Lower leg skin (tissue), 4 donors: ENCODE measurements around the gene CACNA1H. TPM values are rescaled to one million over a fixed set of nuclear protein-coding genes. Genes with fewer than 3 reads are reported as not detected.

ENCODE experiments used
- DNase-seq, 2 donors: peaks; one replicate each; pipeline ENCODE4 v3.0.0-alpha.2; 2019; ENCODE audit warnings: low spot score in 2 of 2
- H3K4me3 ChIP-seq: fragments of 200-600 bp; sonication (generic); 2 replicates; pipeline ENCODE4 v1.5.1; 2017; ENCODE audit warnings: mild to moderate bottlenecking, low read depth; ENCODE audit not compliant: poor library complexity, severe bottlenecking
- POLR2A ChIP-seq, 2 donors: fragments of 450-650 bp; IDR thresholded peaks; one replicate each; pipeline ENCODE4 v1.6.1; 2016 to 2017; ENCODE audit warnings: antibody characterized with exemption in 2 of 2, mild to moderate bottlenecking in 1 of 2, moderate library complexity in 1 of 2
- WGBS, 2 donors: methylation state at CpG; one replicate each; pipeline ENCODE4 v1.1.5; 2018; 5-methylcytosine and 5-hydroxymethylcytosine counted together
- intact Hi-C: fragments of 100-400 bp; cut with DNase I; formaldehyde crosslinking; loops from one replicate; pipeline ENCODE4 v1.15.0; 2023; ENCODE audit warnings: low total_unique reads
- total RNA-seq, 4 donors: library from RNA; depleted of rRNA; stranded (reverse); fragments of >200 nt; gene quantifications; one replicate each; pipeline ENCODE4 v1.1.0, GENCODE V29; 2016
- TF ChIP-seq, protein P1 (sequence below), 3 donors: fragments of 450-650 bp; IDR thresholded peaks; one replicate each; pipeline ENCODE4 v1.5.1; 2016; ENCODE audit warnings: antibody characterized with exemption in 3 of 3, mild to moderate bottlenecking in 3 of 3, moderate library complexity in 2 of 3

Gene CACNA1H
- total RNA-seq, 4 donors from 2014 or later, result 29.3 to 151 (median 72.1) TPM

DNA sequence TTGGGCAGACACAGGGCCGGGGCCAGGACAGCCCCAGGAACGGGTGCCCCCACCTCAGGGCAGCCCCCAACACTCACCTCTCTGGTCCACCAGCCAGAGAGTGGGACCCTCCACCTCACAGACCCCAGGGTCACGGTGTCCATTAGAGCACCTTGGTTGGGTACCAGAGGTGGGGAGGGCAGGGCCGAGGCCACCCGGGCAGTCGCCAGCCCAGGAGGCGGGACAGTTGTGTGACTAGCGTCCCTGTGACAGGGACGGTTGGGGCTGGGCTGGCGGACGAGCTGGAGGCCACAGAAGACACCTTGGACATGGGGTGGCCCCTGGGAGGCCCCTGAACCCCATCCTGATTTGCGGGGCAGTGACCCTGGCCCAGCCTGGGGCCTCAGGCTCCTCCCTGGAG, 45.2 kb upstream of the CACNA1H start:
- 52 to 67% methylated on average over 9 to 11 of the region's 12 CpGs for WGBS, 2 donors
- intact Hi-C loops, result no loop called here
- no peak for DNase-seq
- H3K4me3 ChIP-seq, result no peak overlapping the region
- TF ChIP-seq POLR2A (IDR thresholded peaks at IDR 0.05), result no peak
- TF ChIP-seq, protein P1, sequence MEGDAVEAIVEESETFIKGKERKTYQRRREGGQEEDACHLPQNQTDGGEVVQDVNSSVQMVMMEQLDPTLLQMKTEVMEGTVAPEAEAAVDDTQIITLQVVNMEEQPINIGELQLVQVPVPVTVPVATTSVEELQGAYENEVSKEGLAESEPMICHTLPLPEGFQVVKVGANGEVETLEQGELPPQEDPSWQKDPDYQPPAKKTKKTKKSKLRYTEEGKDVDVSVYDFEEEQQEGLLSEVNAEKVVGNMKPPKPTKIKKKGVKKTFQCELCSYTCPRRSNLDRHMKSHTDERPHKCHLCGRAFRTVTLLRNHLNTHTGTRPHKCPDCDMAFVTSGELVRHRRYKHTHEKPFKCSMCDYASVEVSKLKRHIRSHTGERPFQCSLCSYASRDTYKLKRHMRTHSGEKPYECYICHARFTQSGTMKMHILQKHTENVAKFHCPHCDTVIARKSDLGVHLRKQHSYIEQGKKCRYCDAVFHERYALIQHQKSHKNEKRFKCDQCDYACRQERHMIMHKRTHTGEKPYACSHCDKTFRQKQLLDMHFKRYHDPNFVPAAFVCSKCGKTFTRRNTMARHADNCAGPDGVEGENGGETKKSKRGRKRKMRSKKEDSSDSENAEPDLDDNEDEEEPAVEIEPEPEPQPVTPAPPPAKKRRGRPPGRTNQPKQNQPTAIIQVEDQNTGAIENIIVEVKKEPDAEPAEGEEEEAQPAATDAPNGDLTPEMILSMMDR (IDR thresholded peaks at IDR 0.05), result no peak

DNA sequence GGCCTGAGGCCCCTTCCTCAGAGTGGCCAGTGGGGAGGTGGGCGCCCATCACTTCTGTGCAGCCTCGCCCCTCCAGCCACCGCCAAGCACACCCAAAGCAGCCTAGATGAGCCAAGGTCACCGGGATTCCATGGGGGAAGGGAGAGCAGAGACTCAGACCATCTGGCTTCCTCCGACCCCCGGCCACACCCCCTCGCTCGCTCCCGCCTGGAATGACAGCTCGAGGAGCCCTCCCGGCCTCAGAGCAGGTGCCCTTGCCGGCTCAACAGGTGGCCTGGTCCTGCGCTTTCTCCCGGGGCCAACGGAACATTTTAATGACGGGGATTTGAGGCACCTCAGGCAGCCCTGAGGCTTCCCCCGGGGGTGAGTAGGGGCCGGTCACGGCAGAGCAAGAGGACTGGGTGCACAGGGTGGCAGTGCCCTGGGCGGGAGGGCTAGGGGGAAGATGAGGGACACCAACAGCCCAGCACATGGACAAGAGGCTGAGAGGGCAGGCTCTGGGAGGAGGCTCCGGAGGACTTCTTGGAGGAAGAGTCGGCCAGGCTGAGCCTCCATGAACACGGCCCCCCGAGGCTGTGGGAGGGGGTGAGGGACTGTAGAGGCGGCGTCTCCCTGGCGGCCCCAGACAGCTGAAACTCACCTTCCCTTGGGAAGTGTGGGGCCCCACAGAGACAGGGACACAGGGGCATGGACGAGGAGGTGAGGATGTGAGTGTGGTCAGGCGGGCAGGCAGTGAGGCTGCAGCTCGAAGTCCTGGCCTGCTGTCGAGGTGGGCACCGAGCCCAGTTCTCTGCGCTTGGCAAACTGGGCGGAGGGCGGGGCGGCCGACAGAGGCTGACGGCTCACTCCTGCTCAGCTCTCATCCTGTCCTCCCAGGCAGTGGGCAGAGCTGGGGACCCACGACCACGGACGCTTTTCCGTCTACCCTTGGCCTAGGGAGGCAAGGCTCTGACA, 44.3 kb upstream of the CACNA1H start:
- DNase-seq, result no peak
- intact Hi-C loops, result no loop called here
- TF ChIP-seq POLR2A (IDR thresholded peaks at IDR 0.05), result no peak
- TF ChIP-seq, protein P1 (IDR thresholded peaks at IDR 0.05), result no peak
- H3K4me3 ChIP-seq, result no peak overlapping the region
- WGBS, 2 donors, result 13 to 22% methylated on average over 35 to 36 of the region's 42 CpGs

DNA sequence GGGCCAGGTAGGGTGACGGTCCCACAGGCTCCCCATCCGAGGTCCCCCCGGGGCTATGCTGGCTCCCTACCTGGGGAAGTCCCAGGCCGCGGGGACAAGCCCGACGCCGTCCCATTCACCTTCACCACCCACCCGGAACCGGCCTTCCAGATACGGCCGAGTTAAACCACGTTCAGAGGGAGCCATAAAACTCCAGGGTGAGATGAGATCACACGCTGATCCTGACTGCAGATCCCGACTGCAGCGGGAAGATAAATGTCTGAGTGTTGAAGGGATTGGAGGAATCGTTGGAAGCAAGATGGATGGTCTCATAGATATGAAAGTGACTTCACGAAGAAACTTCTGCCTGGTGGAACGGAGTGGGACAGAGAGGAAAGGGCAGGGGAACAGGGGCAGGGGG, 43.3 kb upstream of the CACNA1H start:
- H3K4me3 ChIP-seq, result no peak overlapping the region
- intact Hi-C loops, result no loop called here
- TF ChIP-seq, protein P1 (IDR thresholded peaks at IDR 0.05), result no peak
- TF ChIP-seq POLR2A (IDR thresholded peaks at IDR 0.05), result no peak
- no peak for DNase-seq
- WGBS, 2 donors, result 17 to 30% methylated on average over 19 of the region's 19 CpGs

DNA sequence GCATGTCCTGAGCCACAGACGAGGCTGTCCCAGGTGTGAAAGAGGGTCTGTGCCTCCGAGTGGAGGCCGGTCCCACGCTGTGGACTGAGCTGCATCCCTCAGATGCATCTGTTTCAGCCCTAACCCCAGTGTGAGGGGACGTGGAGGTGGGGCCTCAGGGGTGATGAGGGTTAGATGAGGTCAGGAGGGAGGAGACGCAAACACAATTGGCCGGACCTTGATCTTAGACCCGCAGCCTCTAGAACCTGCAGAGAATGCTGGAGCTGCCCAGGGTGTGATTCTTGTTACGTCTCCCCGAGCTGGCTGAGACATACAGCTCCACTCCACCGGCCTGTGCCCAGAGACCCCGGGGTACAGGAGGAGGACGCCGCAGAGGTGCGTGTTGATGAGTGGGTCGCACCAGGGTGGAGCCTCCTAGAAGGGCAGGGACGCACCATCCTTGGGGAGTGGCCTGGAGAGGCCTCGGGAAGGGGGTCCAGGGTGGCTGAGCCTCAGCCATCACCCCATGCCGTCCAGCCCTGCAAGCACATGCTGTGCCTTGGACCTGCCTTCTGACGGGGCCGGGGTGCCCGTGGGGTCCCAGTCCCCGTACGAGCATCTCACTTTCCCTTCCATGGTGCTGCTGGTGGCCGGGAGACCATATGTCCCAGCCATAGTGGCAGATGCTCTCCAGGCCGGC, 40.3 kb upstream of the CACNA1H start:
- H3K4me3 ChIP-seq, result no peak overlapping the region
- WGBS, 2 donors, result 70% methylated on average over 14 to 25 of the region's 26 CpGs
- TF ChIP-seq, protein P1 (IDR thresholded peaks at IDR 0.05), result no peak
- TF ChIP-seq POLR2A (IDR thresholded peaks at IDR 0.05), result no peak
- intact Hi-C loops, result no loop called here
- DNase-seq, result no peak

DNA sequence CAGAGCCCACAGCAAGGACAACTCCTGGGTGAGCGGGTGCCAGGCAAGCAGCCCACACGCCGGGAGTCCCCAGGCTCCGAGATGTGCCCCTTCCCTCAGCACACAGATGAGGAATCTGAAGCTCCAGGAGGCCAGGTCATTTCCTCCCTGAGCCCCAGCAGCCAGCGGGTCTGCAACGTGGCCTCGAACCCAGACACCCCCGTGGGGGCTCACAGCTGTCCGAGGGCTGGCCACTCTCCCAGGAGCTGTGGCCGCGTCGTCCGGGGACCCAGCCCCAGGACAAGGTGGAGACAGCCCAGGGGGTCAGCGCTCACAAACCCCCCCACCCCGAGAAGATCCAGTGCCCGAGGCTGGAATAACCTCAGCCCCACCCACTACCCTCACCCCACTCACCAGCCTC, 39.4 kb upstream of the CACNA1H start:
- DNase-seq, result no peak
- intact Hi-C loops, result no loop called here
- TF ChIP-seq, protein P1 (IDR thresholded peaks at IDR 0.05), result no peak
- TF ChIP-seq POLR2A (IDR thresholded peaks at IDR 0.05), result no peak
- 57 to 65% methylated on average over 14 to 16 of the region's 16 CpGs for WGBS, 2 donors
- H3K4me3 ChIP-seq, result no peak overlapping the region
